ENCODE data around the gene ROR2. TPM values are rescaled to one million over a fixed set of nuclear protein-coding genes. Genes with fewer than 3 reads are reported as not detected.

Gene ROR2
- total RNA-seq, 1 experiment from 2014 or later: 2.7 TPM

DNA sequence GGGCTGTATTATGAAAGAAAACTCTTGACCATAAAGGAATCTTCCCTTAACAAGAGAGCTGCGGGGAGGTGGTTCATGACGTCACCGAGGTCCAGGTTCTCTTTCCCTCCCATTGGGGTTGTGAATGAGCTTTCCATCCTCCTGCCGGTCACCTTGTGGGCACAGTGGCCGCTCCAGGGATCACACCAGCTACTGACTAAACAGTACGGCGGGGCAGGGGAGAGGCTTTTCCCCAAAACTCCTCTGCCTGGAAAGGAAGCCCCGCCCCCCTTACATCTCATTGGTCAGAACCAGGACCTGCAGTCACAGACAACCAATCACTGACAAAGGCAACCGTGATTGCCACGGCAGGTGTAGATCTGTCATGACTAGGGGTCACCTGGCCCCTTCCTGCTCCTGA is 35.6 kb downstream of the ROR2 start:
- H2BK12ac ChIP-seq (ENCODE audit: insufficient read length, low read depth, low read length): no peak overlapping the region
- H3K27ac ChIP-seq (ENCODE audit: insufficient read length, low read depth, low read length): no peak overlapping the region
- no peak overlapping the region for H3K23ac ChIP-seq (ENCODE audit: insufficient read length, low read depth, low read length)
- H3K18ac ChIP-seq (ENCODE audit: insufficient read length, low read depth, low read length): no peak overlapping the region
- TF ChIP-seq, protein P1, sequence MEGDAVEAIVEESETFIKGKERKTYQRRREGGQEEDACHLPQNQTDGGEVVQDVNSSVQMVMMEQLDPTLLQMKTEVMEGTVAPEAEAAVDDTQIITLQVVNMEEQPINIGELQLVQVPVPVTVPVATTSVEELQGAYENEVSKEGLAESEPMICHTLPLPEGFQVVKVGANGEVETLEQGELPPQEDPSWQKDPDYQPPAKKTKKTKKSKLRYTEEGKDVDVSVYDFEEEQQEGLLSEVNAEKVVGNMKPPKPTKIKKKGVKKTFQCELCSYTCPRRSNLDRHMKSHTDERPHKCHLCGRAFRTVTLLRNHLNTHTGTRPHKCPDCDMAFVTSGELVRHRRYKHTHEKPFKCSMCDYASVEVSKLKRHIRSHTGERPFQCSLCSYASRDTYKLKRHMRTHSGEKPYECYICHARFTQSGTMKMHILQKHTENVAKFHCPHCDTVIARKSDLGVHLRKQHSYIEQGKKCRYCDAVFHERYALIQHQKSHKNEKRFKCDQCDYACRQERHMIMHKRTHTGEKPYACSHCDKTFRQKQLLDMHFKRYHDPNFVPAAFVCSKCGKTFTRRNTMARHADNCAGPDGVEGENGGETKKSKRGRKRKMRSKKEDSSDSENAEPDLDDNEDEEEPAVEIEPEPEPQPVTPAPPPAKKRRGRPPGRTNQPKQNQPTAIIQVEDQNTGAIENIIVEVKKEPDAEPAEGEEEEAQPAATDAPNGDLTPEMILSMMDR (conservative IDR thresholded peaks at IDR 0.05): no peak
- no peaks in the 10 kb centered on the region for H3K9me3 ChIP-seq (ENCODE audit: control insufficient read depth, low read depth, low read length)
- no peaks in the 10 kb centered on the region; the same call in 1 of the 2 replicates for H3K27me3 ChIP-seq (ENCODE audit: insufficient read depth, low read length)
- peaks cover 66% of the 10 kb centered on the region for H3K27me3 Mint-ChIP-seq (ENCODE audit: low read depth)
- H3K14ac ChIP-seq (ENCODE audit: insufficient read depth, low read length): no peak overlapping the region
- no peak overlapping the region for H3K4me3 Mint-ChIP-seq
- H3K79me2 ChIP-seq (ENCODE audit: insufficient read depth, low read length): no peaks in the 10 kb centered on the region
- no peak overlapping the region for H3K4me2 ChIP-seq (ENCODE audit: insufficient read depth, insufficient read length, low read length)
- no peak overlapping the region for H2BK20ac ChIP-seq (ENCODE audit: low read depth, low read length, poor library complexity, severe bottlenecking)
- no peak overlapping the region for H2BK5ac ChIP-seq (ENCODE audit: insufficient read length, low read length)
- no peak overlapping the region for H4K5ac ChIP-seq (ENCODE audit: insufficient read length, low read depth, low read length)
- H3K4me1 ChIP-seq (ENCODE audit: insufficient read depth, low read length): no peaks in the 10 kb centered on the region
- H3K27ac Mint-ChIP-seq: no peak overlapping the region
- no peaks in the 10 kb centered on the region for H4K20me1 ChIP-seq (ENCODE audit: control insufficient read depth, insufficient read depth, insufficient read length)
- H3K56ac ChIP-seq (ENCODE audit: insufficient read length, low read depth, low read length): no peak overlapping the region
- H2BK15ac ChIP-seq (ENCODE audit: low read depth, low read length): no peak overlapping the region
- H3T11ph ChIP-seq (ENCODE audit: low read length): no peak overlapping the region
- no peak overlapping the region for H2AFZ ChIP-seq (ENCODE audit: low read length)
- H2BK120ac ChIP-seq (ENCODE audit: low read depth, low read length, poor library complexity, severe bottlenecking): no peak overlapping the region
- 0 out of 4 replicates have a peak, but pooled peaks cover 0 to 2% of the 10 kb centered on the region in 2 experiments for H3K4me1 Mint-ChIP-seq
- H4K8ac ChIP-seq (replicated peaks; ENCODE audit: insufficient read length, low read depth, low read length): no peak overlapping the region
- WGBS (ENCODE audit: extremely low coverage, insufficient read length, low lambda C conversion rate): no CpG with 5 or more reads among the region's 10 CpGs
- H3K9me3 Mint-ChIP-seq: no peaks in the 10 kb centered on the region
- no peaks in the 10 kb centered on the region for H3K23me2 ChIP-seq (ENCODE audit: insufficient read length, low read depth, low read length, poor library complexity, severe bottlenecking)
- no peak overlapping the region for H3K4ac ChIP-seq (ENCODE audit: low read depth, low read length)
- no peaks in the 10 kb centered on the region; a peak in 1 of 7 replicates for H3K36me3 Mint-ChIP-seq (ENCODE audit: insufficient read depth in 1 of 3, low read depth in 3 of 3)
- no peak overlapping the region for H2AK5ac ChIP-seq (ENCODE audit: insufficient read length, low read length)
- H3K79me1 ChIP-seq (ENCODE audit: insufficient read depth, low read depth, low read length, poor library complexity, severe bottlenecking): no peaks in the 10 kb centered on the region
- H3K9ac ChIP-seq (ENCODE audit: extremely low read depth, insufficient read length, low read length): no peak overlapping the region
- DNase-seq: peak; percentile 53
- no peak overlapping the region for H4K91ac ChIP-seq (ENCODE audit: insufficient read length, low read depth, low read length)
